Measurements from ENCODE around the gene RERE. TPM values are rescaled to one million over a fixed set of nuclear protein-coding genes. Genes with fewer than 3 reads are reported as not detected.

RERE gene
- total RNA-seq, 1 experiment from 2014 or later, result 217 TPM

DNA sequence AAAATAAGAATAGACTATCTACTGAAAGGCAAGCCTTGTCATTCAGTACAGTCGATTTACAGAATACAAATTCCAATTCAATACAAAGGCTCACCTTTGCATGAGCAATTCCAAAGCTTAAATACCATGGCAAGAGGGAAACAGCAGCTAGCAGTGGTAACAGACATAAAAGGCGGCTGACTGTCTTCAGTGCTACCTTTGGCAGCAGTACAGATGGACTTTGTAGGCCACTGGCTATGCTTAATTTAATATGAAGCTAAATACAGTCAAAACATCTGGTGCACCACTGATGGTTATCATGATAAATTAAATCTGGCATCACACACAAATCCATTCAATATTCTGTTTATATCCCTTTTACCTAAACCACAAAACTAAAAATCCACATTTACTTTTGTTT is 62.4 kb downstream of the RERE start:
- Histone ChIP-seq H3K27me3 (ENCODE audit: control insufficient read depth, insufficient read depth, low read length) (no peaks in the 10 kb centered on the region), H3K27ac (ENCODE audit: low read length) (no peak overlapping the region), H3K36me3 (ENCODE audit: control insufficient read depth, insufficient read depth, low read length) (no peaks in the 10 kb centered on the region), H3K4me1 (ENCODE audit: control insufficient read depth, insufficient read depth, low read length) (peaks cover 14% of the 10 kb centered on the region; the same call in 1 of the 2 replicates), H3K4me3 (ENCODE audit: low read depth in 2 of 2, low read length in 2 of 2) (no peak overlapping the region), H3K9me3 (ENCODE audit: control insufficient read depth, insufficient read depth, low read depth, low read length) (no peaks in the 10 kb centered on the region)
- DNase-seq (ENCODE audit: low read depth, low spot score) (no peak), ATAC-seq (no peak)
- CTCF ChIA-PET, result no interaction called here
- BruUV-seq (replicated peaks), result no TSS peak
- TF ChIP-seq SIN3A (IDR thresholded peaks at IDR 0.05; ENCODE audit: borderline replicate concordance, insufficient read depth, low read depth, low read length) (no peak), REST (IDR thresholded peaks at IDR 0.05; ENCODE audit: insufficient read depth in 1 of 2, low read depth in 2 of 2, low read length in 1 of 2) (no peak), POLR2AphosphoS5 (IDR thresholded peaks at IDR 0.05; ENCODE audit: low read depth, low read length) (no peak), TCF7L2 (IDR thresholded peaks at IDR 0.05; ENCODE audit: low read depth, low read length) (no peak)
- TF ChIP-seq, protein P1, sequence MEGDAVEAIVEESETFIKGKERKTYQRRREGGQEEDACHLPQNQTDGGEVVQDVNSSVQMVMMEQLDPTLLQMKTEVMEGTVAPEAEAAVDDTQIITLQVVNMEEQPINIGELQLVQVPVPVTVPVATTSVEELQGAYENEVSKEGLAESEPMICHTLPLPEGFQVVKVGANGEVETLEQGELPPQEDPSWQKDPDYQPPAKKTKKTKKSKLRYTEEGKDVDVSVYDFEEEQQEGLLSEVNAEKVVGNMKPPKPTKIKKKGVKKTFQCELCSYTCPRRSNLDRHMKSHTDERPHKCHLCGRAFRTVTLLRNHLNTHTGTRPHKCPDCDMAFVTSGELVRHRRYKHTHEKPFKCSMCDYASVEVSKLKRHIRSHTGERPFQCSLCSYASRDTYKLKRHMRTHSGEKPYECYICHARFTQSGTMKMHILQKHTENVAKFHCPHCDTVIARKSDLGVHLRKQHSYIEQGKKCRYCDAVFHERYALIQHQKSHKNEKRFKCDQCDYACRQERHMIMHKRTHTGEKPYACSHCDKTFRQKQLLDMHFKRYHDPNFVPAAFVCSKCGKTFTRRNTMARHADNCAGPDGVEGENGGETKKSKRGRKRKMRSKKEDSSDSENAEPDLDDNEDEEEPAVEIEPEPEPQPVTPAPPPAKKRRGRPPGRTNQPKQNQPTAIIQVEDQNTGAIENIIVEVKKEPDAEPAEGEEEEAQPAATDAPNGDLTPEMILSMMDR (IDR thresholded peaks at IDR 0.05), result no peak
- POLR2A ChIA-PET, result no interaction called here
- in situ Hi-C loops (cut with HindIII; ENCODE audit: low pct_unique_long_range_greater_than_20kb, low sequenced_read_pairs), result no loop called here
- intact Hi-C loops (cut with micrococcal nuclease; ENCODE audit: unreplicated experiment), result no loop called here

DNA sequence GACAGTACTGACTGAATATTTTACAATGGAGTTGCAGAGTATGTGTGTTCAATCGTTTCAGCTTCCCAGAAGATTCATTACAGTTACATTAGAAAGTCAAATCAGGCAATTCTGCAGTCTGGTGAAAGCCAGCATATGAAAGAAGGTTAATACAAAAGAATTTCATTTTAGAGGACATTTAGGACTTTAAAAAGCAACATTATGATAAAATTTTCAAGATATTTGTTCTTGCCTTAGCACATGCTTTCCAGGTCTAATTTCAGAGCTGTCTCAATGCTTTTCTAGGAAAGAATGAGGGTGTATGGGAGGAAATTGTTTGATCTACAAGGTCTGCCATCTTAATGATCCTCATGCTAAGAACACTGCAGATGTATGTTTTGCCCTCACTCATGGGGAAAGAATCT is 63.2 kb downstream of the RERE start:
- no TSS peak for BruUV-seq (replicated peaks)
- intact Hi-C loops (cut with micrococcal nuclease; ENCODE audit: unreplicated experiment), result no loop called here

More for the DNA sequence above, 63.2 kb downstream of the RERE start:
- ChIA-PET CTCF (no interaction called here), POLR2A (no interaction called here)
- Histone ChIP-seq H3K36me3 (ENCODE audit: control insufficient read depth, insufficient read depth, low read length) (no peaks in the 10 kb centered on the region), H3K4me3 (ENCODE audit: low read depth in 2 of 2, low read length in 2 of 2) (no peak overlapping the region), H3K27me3 (ENCODE audit: control insufficient read depth, insufficient read depth, low read length) (no peaks in the 10 kb centered on the region), H3K27ac (ENCODE audit: low read length) (no peak overlapping the region), H3K9me3 (ENCODE audit: control insufficient read depth, insufficient read depth, low read depth, low read length) (no peaks in the 10 kb centered on the region), H3K4me1 (ENCODE audit: control insufficient read depth, insufficient read depth, low read length) (peaks cover 14% of the 10 kb centered on the region; the same call in 1 of the 2 replicates)
- no peak for DNase-seq (ENCODE audit: low read depth, low spot score)
- TF ChIP-seq, protein P1 (IDR thresholded peaks at IDR 0.05), result no peak
- TF ChIP-seq POLR2AphosphoS5 (IDR thresholded peaks at IDR 0.05; ENCODE audit: low read depth, low read length), result no peak
- TF ChIP-seq SIN3A (IDR thresholded peaks at IDR 0.05; ENCODE audit: borderline replicate concordance, insufficient read depth, low read depth, low read length), result no peak
- TF ChIP-seq REST (IDR thresholded peaks at IDR 0.05; ENCODE audit: insufficient read depth in 1 of 2, low read depth in 2 of 2, low read length in 1 of 2), result no peak
- no peak for TF ChIP-seq TCF7L2 (IDR thresholded peaks at IDR 0.05; ENCODE audit: low read depth, low read length)
- no peak for ATAC-seq
- in situ Hi-C loops (cut with HindIII; ENCODE audit: low pct_unique_long_range_greater_than_20kb, low sequenced_read_pairs), result no loop called here

All from Panc1 (cell line).